Liver (tissue), 3 donors: ENCODE data around the gene TMEM259.

ENCODE experiments used
- CTCF ChIP-seq: fragments of 150-350 bp; IDR thresholded peaks from 2 replicates; pipeline ENCODE4 v1.5.1; 2017; ENCODE audit warnings: improper control_type of control experiment, low read depth, low read length; ENCODE audit not compliant: missing input control
- TAF1 ChIP-seq: conservative IDR thresholded peaks from 2 replicates; pipeline ENCODE4 v1.6.1; 2016; ENCODE audit warnings: antibody characterized with exemption, mild to moderate bottlenecking
- donor health status: healthy.
- donor health status: healthy.

- TF ChIP-seq TAF1 (no peak), CTCF (no peak)
Measured at GRCh38 chr19:1041835-1042685, 21.1 kb upstream of the TMEM259 start.
